HG03460 (cell line): Measurements from ENCODE around the gene OR1C1.
"Not testable (repeated sequence)": the region's sequence is repeated elsewhere in the genome, so short reads cannot be mapped to it uniquely, and the experiment has no call there.

Experiments
- ATAC-seq: cut with Tn5 transposase; IDR thresholded peaks from one replicate; pipeline ENCODE4 v1.9.1; 2021; ENCODE audit not compliant: unreplicated experiment

The OR1C1 gene, protein sequence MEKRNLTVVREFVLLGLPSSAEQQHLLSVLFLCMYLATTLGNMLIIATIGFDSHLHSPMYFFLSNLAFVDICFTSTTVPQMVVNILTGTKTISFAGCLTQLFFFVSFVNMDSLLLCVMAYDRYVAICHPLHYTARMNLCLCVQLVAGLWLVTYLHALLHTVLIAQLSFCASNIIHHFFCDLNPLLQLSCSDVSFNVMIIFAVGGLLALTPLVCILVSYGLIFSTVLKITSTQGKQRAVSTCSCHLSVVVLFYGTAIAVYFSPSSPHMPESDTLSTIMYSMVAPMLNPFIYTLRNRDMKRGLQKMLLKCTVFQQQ

DNA sequence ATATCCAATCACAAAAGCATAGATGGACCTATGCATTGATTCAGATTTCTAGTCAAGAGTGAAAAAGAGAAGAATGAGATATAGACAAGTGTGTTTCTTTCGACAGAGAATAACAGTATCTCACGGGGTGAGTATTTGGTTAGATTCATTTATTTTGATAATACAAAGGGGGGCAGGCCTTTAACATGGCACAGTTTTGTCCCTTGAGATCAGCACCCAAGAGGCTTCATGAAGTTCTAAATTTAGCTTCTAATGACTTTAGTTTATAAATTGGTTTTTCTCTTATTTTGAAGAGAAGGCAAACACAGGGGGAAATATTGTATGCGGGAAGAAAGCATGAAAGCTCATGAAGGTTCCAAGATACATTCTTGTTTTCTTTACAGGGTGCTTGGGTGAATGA, at the start of gene OR1C1:
OR1C1 (minus strand) TSS at position 101 of the 400 bp plus-strand sequence. CDS start 2,150 bp downstream, outside the sequence.
- ATAC-seq: no peak

DNA sequence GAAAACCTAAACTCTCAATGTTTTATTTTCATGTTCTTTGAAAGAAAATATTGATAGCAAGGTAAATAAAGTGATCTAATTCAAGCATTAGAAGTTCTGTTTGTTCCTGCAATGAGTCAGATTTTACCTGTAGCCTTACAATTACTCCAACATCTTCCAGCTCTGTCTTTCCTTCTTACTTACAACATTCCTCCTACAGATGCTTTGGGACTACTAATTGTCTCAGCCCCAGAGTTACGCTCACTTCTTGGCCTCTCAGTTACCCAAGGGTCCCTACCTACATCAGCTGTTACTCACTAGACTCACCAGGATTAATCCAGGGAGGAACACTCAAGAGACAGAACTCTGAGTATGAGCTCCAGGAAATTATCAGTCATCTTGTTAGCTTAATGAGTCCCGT, 37.2 kb upstream of the OR1C1 start:
- no peak for ATAC-seq

DNA sequence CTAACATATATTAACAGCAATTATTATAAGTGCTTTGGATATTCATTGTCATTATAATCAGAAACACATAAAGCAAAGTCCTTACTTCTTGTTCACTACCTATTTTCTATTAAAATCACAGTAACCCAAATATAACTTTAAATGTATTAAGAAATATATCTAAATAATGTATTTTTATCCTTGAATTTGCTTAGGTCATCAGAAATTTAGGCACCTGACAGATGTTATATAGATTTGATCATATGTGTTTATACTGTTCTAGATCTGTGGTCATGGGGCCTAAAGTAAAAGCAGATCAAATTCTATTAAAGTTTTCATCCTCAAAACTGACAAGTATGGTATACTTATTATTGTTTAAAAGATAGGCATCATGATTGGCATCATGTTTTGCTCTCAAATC, 9.2 kb upstream of the OR1C1 start:
- no peak for ATAC-seq

DNA sequence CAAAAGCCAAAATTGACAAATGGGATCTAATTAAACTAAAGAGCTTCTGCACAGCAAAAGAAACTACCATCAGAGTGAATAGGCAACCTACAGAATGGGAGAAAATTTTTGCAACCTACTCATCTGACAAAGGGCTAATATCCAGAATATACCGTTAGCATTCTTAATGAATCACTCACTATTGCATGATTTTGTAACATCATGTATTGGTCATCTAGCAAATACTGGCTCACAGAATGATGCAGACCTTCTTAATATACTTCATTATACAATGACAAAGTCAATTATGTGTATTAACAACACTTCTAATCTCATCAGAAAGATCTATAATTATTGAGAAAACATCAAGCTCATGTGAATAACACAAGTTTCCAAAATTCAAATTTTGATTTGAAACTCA, 6.0 kb downstream of the OR1C1 start:
- not testable (repeated sequence) for ATAC-seq

DNA sequence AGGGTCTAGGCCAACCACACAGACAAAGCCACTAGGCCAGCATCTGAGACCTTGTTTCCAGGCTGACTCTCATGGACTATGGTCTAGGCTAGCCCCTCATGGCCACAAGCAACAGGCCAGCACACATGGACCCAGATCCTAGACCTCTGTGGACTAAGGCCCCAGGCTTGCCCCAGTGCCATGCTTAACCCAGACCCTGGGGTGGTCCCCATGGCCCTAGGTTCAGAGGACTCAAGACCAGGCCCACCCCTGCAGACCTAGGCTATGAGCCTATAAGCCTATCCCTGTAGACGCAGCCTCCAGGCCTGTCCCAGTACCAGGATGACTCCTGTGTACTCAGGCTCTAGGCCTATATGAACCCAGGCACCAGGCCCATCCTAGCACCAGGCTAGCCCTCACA, 10.5 kb downstream of the OR1C1 start:
- no peak for ATAC-seq

DNA sequence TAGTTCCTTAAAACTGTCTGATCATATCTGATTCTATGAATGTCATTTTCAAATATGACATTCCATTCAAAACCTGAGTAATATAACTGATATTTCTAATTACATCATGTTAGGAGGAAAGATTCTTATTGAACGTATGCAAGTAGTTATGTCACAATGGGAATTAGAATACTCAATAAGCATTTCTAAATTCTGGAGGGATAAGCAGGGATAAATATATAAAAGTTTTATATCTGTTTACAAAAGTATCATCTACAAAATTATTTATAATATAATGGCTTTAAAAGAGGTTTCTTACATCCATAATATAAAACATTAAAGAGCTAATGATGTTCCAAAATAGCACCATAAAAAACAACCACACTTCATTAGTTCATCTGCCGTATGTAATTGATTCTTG, 12.3 kb downstream of the OR1C1 start, which contains the start of gene OR14A2:
OR14A2 (minus strand) TSS at position 101 of the 400 bp plus-strand sequence.
- ATAC-seq: no peak

DNA sequence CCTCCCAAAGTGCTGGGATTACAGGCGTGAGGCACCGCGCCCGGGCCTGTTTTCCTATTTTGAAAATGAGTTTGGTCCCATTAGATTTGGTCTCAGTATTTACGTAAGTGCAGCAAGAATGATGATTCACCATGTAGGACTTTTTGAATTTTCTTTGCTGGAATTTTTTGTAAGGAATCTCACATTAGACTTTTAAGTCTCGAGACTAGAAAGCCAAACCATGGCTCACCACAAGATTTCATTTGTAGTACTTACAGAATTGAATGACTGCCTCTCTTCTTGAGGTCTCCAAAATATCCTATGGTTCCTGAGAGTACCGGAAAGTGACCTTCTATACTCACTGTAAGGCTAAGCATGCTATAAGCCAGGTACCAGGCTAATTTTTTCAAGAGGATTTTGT, 12.7 kb downstream of the OR1C1 start:
- no peak for ATAC-seq

DNA sequence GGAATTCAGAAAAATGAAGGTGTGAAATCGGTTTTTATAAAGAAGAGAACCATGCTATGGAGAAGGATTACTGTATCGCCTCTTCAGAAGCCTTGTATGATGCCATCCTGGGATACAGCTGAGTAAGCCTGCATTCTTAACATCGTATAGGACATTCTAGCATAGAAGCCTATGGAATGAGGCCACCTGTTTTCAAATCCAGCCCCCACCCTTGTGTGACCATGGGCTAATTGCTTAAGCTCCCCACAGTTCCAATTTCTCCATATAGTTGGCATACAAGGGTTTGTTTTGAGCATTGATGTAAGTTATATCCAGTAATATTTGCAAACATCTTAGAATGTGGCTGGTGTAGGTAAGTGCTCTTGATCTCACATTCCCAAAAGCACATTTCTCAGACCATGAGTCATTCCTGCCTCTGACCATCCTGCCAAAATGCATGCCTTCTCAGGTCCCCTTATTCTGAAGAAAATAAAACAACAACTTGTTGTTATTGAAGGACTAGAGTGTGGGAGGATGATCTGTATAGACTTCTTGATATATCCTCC, 13.9 kb downstream of the OR1C1 start:
- ATAC-seq: no peak

DNA sequence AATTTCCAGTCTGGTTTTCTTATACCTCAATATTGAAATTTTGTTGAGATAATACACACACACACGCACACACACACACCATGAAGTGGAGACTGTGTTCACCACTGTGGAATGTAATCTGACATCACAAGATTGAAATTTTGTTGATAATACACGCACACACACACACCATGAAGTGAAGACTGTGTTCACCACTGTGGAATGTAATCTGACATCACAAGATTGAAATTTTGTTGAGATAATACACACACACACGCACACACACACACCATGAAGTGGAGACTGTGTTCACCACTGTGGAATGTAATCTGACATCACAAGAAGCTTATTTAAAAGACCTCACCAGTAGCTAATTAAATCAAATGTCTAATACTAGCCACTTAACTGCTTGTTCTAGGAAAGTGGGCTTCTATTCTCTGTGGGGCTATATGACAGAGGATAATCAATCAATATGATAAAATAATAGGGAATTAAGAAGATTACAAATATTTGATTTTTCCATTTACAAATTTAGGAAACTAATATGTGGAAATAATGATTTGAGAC, 18.1 kb downstream of the OR1C1 start:
- ATAC-seq: not testable (repeated sequence)

DNA sequence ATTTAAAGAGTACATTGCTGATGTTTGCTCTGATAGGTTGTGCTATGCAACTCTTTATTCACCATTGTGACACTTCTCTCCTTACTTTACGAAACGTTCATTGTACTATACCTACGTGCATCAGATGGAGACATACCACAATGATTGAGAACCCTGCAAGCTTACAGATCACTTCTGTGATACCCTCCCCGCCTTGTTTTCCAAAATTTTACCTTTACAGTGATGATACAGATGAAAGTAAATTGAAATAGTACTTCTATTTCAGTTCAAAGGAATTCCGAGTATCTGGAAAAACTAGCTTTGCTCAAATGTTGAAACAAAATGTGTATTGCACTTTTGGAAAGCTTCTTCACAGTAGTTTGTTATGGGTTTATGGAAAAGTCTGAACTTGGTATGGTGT, 18.6 kb downstream of the OR1C1 start:
- ATAC-seq: no peak

DNA sequence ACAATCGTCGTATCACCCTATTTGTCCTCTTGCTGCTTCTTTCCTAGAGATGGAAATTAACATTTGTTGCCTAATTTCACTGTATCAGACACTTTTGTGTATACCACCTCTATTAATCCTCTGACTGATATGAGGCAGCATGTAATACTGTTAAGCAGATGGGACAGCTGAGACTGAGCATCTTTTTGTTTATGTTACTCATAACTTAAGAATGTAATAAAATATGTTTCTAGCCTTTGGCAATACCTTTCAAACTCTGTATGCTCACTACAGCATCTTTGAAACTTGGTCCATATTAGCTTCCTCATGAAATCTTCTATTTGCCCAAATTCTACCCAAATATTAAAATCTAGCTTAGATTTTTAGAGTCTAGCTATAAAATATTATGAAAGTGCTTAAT, 19.6 kb downstream of the OR1C1 start:
- no peak for ATAC-seq

DNA sequence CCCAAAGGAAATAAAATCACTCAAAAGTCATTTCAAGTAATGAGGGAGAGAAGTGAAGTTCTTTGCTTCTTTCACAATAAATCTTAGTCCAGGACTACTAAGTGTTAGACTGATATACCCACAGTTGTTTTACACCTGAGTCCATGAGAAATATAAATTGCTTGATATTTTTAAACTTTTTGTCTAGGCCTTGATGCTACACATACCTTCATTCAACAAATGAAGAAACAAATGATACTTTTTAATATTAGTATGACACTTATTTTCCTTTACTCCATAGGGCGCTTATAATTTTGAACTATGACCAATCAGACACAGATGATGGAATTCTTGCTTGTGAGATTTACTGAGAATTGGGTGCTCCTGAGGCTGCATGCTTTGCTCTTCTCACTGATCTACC, 22.0 kb downstream of the OR1C1 start, which contains the start of gene OR14K1:
OR14K1 (plus strand) TSS at position 301 of the 400 bp plus-strand sequence; CDS start at position 301, 0 bp downstream.
- ATAC-seq: no peak

DNA sequence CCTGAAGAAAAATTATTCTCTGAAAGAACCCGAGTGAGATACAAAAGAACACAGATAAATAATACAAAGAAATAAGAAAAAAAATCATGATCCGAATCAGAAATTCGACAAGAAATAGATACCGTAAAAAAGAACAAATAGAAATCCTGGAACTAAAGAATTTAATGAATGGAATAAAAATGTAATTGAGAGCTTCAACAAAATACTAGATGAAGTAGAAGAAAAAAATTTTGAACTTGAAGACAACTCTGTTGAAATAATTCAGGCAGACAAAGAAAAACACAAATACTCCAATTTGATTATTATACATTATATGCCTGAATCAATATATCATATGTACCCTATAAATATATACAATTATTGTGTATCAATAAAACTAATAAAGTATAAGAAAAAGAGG, 39.1 kb downstream of the OR1C1 start:
- ATAC-seq: no peak

DNA sequence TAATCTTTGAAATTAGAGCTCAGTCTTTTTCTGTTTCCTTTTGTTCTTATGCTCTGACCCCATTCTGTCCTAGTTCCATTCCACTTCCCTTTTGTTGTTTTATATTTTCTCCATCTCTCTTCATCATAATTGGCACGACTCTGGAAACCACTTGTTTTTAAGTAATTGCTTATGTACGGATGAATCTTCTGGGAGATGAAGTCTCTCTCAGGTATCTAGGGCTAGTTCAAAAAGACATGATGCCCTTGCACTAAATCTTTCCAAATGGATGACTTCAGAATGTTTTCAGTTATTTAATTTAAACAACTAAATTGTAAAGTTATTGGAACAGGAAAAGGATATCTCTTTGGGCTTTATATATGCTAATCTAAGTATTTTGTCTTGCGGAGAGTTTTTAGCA, 43.8 kb downstream of the OR1C1 start, which contains the start of gene OR6F1:
OR6F1 (minus strand) TSS at position 101 of the 400 bp plus-strand sequence. CDS start 3,891 bp downstream, outside the sequence.
- ATAC-seq: no peak

DNA sequence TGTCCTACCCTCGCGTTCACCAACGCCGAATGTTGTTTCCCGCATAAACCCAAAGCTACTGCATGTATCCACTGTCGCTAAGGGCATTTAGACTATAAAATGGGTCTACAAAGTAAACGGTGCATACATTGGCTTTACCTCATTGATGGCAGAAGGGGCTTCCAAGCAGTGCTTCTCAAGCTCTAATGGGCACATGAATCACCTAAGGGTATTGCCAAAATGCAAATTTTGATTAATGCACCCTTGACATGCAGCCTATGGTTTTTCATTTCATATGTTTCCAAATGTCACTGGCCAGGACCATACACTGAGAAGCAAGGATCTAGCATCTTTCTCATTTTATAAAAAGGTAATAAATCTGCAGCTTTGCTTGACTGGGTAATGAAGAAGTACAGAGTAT, 46.6 kb downstream of the OR1C1 start:
- no peak for ATAC-seq

DNA sequence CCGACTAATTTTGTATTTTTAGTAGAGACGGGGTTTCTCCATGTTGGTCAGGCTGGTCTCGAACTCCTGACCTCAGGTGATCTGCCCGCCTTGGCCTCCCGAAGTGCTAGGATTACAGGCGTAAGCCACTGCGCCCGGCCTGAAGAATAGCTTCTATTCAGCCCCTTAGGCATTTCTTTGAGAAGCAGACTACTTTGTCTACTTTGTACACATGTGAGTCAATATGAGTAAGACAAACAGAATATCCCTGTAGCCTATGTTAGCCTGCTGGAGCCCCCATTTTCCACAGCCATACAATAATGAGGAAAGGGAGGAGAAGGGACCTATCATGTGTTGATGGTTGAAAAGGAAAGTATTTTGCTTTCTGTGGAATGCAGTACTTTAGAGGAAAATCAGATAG, 49.7 kb downstream of the OR1C1 start:
- not testable (repeated sequence) for ATAC-seq
